Right hindlimb (tissue), 1 donor: Measurements from ENCODE around the gene LRP6.
"Not testable (repeated sequence)": the region's sequence is repeated elsewhere in the genome, so short reads cannot be mapped to it uniquely, and the experiment has no call there.

Experiments used
- DNase-seq: peaks from one replicate; pipeline ENCODE4 v3.0.0-alpha.2; 2018

The LRP6 gene

GRCh38 chr12:12266873-12267741 is at the start of gene LRP6:
Gene LRP6 (minus strand): TSS chr12:12267044. CDS start chr12:12266735, 309 bp downstream.
- peak; percentile 95 for DNase-seq

- no peak for DNase-seq
These were observed 49.0 kb upstream of the LRP6 start for GRCh38 chr12:12315838-12316237.

- DNase-seq = not testable (repeated sequence)
These were observed 43.9 kb upstream of the LRP6 start for GRCh38 chr12:12310695-12311094.

- no peak for DNase-seq
These were observed 38.9 kb upstream of the LRP6 start for GRCh38 chr12:12305568-12306300.

- DNase-seq = no peak
These were observed 36.1 kb upstream of the LRP6 start for GRCh38 chr12:12302976-12303375.

GRCh38 chr12:12301122-12301521 is 34.3 kb upstream of the LRP6 start:
- DNase-seq = no peak

- DNase-seq = no peak
These were observed 30.5 kb upstream of the LRP6 start for GRCh38 chr12:12297201-12297830.

- peak; percentile 29 for DNase-seq
These were observed 27.6 kb upstream of the LRP6 start for GRCh38 chr12:12294215-12295005.

GRCh38 chr12:12290206-12290605 is 23.4 kb upstream of the LRP6 start:
- no peak for DNase-seq

- no peak for DNase-seq
These were observed 19.6 kb upstream of the LRP6 start for GRCh38 chr12:12286441-12286840.

GRCh38 chr12:12282761-12283425 is 16.0 kb upstream of the LRP6 start:
- DNase-seq = no peak

GRCh38 chr12:12282202-12282601 is 15.4 kb upstream of the LRP6 start:
- DNase-seq = no peak

GRCh38 chr12:12281134-12281533 is 14.3 kb upstream of the LRP6 start:
- DNase-seq = no peak

- no peak for DNase-seq
These were observed 12.1 kb upstream of the LRP6 start for GRCh38 chr12:12278899-12279298.

GRCh38 chr12:12275874-12276273 is 9.0 kb upstream of the LRP6 start:
- no peak for DNase-seq

GRCh38 chr12:12273291-12273957 is 6.6 kb upstream of the LRP6 start:
- no peak for DNase-seq

- no peak for DNase-seq
These were observed 6.0 kb upstream of the LRP6 start for GRCh38 chr12:12272869-12273268.

GRCh38 chr12:12270226-12270625 is 3.4 kb upstream of the LRP6 start:
- no peak for DNase-seq

GRCh38 chr12:12267742-12268200 is 927 bp upstream of the LRP6 start:
- DNase-seq = no peak

GRCh38 chr12:12266389-12266872 is 413 bp downstream of the LRP6 start:
- no peak for DNase-seq
